Measurements from ENCODE around the gene SLC16A4.
"Not testable (repeated sequence)": the region's sequence is repeated elsewhere in the genome, so short reads cannot be mapped to it uniquely, and the experiment has no call there.

Gene SLC16A4

GRCh38 chr1:110424699-110425611 is 34.1 kb upstream of the SLC16A4 start:
- peaks cover 2% of the 10 kb centered on the region for H3K9me3 Mint-ChIP-seq
- no peak for TF ChIP-seq CTCF (IDR thresholded peaks at IDR 0.05; ENCODE audit: unreplicated experiment in 3 of 3)
- no peak overlapping the region for H3K4me3 Mint-ChIP-seq
- H3K4me1 Mint-ChIP-seq, result peaks cover 11% of the 10 kb centered on the region
- no peaks in the 10 kb centered on the region for H3K36me3 Mint-ChIP-seq (ENCODE audit: low read depth)
- H3K27ac Mint-ChIP-seq, result peak overlapping the region in 2 of 3 experiments; percentile 18 to 42
- H3K27me3 Mint-ChIP-seq (ENCODE audit: low read depth), result peaks cover 11% of the 10 kb centered on the region

DNA sequence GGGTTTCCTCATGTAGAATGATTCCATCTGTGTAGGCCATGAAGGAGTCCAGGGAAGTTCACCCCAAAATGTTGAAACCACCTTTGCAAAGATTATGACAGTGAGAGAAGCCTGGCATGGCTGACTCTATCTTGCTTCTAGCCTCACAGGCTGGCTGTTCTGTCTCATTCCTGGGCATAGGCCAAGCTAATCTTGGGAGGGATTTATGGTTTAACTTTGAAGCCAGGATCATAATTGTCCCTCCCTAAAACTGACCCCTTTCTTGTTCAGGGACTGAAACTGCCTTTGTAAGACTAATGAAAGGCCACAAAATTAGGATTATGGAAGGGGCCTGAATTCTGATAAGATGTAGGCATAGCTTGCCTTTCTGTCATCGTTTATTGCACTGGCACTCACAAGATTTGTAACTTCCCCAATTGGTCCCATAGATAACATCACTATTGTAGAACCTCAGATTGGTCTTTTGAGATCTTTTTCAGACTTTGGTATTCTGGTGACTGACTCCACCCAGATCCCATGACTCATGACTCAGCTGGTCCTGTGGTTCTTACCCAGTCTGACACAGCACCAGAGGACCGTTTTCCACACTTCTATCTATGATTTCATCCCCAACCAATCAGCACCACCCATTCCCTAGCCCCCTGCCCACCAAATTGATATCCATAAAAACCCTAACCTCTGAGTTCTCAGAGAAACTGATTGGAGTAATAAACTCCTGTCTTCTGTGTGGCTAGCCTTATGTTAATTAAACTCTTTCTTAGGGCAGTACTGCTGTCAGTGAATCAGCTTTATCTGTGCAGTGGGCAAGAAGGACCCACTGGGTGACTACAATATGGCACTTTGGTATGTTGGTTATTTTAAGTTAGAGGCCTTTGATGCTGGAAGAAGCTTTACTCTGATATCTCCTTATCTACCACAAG is 30.3 kb upstream of the SLC16A4 start:
- Mint-ChIP-seq H3K36me3 (ENCODE audit: low read depth) (no peaks in the 10 kb centered on the region), H3K27ac (no peak overlapping the region), H3K9me3 (peaks cover 2% of the 10 kb centered on the region), H3K4me1 (peaks cover 11% of the 10 kb centered on the region), H3K4me3 (no peak overlapping the region), H3K27me3 (ENCODE audit: low read depth) (peaks cover 4% of the 10 kb centered on the region)
- TF ChIP-seq CTCF (IDR thresholded peaks at IDR 0.05; ENCODE audit: unreplicated experiment in 3 of 3), result no peak

DNA sequence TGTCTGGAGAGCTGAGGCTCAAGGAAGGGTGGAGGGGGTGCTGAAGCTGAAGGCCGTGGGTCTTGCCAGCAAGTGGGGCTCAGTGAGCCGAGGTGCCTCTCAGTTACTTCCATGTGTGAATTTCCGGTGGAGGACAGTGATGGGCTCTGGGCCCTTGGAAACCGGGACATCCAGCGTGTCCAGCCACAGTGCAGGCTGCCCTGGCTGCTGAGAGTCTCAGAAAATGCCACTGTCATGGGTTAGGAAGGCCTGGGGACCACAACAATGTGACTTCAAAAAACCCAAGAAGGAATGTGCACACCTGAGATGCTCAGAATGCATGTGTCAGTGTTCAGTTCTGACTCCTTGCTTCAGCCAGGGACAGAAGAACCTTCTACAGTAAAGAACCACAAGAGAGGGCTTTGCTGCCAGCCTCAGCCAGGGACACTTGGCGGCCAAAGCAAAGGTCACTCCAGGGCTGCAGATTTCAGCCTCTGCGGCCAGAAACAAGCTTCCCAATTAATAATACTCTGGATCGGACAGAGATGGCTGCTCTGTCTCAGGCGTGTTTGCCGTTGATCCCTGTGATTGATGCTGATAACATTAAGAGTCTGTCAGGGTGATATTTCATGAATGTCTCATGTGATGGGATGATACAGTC is 29.3 kb upstream of the SLC16A4 start:
- Mint-ChIP-seq H3K36me3 (ENCODE audit: low read depth) (no peaks in the 10 kb centered on the region), H3K27ac (no peak overlapping the region), H3K4me3 (no peak overlapping the region), H3K9me3 (peaks cover 2% of the 10 kb centered on the region), H3K4me1 (peaks cover 4% of the 10 kb centered on the region), H3K27me3 (ENCODE audit: low read depth) (peaks cover 2% of the 10 kb centered on the region)
- no peak for TF ChIP-seq CTCF (IDR thresholded peaks at IDR 0.05; ENCODE audit: unreplicated experiment in 3 of 3)

- no peak overlapping the region for H3K4me3 Mint-ChIP-seq
Observed at GRCh38 chr1:110418729-110419128, 27.9 kb upstream of the SLC16A4 start.

DNA sequence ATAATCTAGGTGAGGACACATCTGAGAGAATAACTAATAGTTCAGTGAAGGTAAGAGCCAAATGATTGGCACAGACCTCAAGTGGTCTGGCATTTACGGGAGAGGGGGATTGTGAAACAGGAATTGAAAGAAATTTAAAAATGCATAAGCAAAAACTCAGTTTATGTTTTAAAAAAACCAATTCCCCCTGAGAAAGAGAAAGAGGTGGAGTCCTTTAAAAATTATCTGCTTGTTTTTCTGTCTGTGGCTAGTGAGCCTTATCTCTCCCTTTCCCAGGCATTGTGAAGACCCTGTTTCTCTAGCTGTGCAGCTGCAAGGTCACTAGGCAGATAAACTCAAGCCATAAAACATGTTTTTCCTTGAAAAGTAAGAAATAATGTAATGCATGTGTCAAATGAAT is 22.2 kb upstream of the SLC16A4 start:
- not testable (repeated sequence) for H3K4me3 Mint-ChIP-seq; H3K9me3 Mint-ChIP-seq; H3K36me3 Mint-ChIP-seq (ENCODE audit: low read depth); H3K27me3 Mint-ChIP-seq (ENCODE audit: low read depth)
- H3K4me1 Mint-ChIP-seq, result peaks cover 14% of the 10 kb centered on the region
- peak overlapping the region in 1 of 3 experiments; percentile 2 for H3K27ac Mint-ChIP-seq

More at GRCh38 chr1:110418729-110419128, 27.9 kb upstream of the SLC16A4 start:
- peaks cover 2% of the 10 kb centered on the region for H3K9me3 Mint-ChIP-seq
- no peaks in the 10 kb centered on the region for H3K27me3 Mint-ChIP-seq (ENCODE audit: low read depth)
- no peak overlapping the region for H3K27ac Mint-ChIP-seq
- no peak for TF ChIP-seq CTCF (IDR thresholded peaks at IDR 0.05; ENCODE audit: unreplicated experiment in 3 of 3)
- H3K36me3 Mint-ChIP-seq (ENCODE audit: low read depth), result no peaks in the 10 kb centered on the region
- H3K4me1 Mint-ChIP-seq, result peaks cover 6% of the 10 kb centered on the region

GRCh38 chr1:110412576-110412975 is 21.8 kb upstream of the SLC16A4 start:
- H3K27me3 Mint-ChIP-seq (ENCODE audit: low read depth), result no peaks in the 10 kb centered on the region
- H3K9me3 Mint-ChIP-seq, result no peaks in the 10 kb centered on the region
- H3K4me1 Mint-ChIP-seq, result peaks cover 18% of the 10 kb centered on the region
- H3K4me3 Mint-ChIP-seq, result no peak overlapping the region
- TF ChIP-seq CTCF (IDR thresholded peaks at IDR 0.05; ENCODE audit: unreplicated experiment in 3 of 3), result peak; percentile 58 to 76 (median 60)
- H3K36me3 Mint-ChIP-seq (ENCODE audit: low read depth), result peaks cover under 1% of the 10 kb centered on the region
- H3K27ac Mint-ChIP-seq, result peak overlapping the region in 1 of 3 experiments; percentile 2

All from nephron (organoid).